Measurements from ENCODE around the gene GALNT18. TPM values are rescaled to one million over a fixed set of nuclear protein-coding genes. Genes with fewer than 3 reads are reported as not detected.

Gene GALNT18
- total RNA-seq, 3 donors from 2014 or later (not counting 1 experiment from before 2014, with no cell fraction given) = 0.18 to 0.42 (median 0.38) TPM

DNA sequence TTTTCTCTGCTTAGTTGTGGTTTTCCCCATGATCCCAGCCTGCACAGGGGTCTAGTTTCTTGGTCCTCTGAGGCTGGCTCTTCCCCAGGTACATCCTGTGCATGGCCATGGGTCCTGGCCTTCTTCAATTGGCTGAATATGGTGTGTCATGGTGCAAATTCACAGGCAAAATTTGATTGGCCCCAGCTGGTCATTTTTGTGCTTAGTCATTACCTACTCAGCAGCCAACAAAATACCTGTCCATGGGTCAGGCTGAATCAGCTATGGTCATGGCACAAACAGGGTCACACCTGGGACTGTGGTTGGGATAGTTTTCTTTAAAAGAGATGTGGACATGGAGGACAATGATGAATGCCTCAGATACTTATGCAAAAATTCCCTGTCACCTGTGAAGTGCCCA, 354.5 kb downstream of the GALNT18 start:
- H3K9me3 ChIP-seq (ENCODE audit: control insufficient read depth, insufficient read depth, low read length) = no peaks in the 10 kb centered on the region
- no peaks in the 10 kb centered on the region for H3K4me1 ChIP-seq (ENCODE audit: control insufficient read depth, insufficient read depth, low read length)
- no peak overlapping the region for H3K4me3 Mint-ChIP-seq
- H3K36me3 ChIP-seq (ENCODE audit: control insufficient read depth, insufficient read depth, low read length) = no peaks in the 10 kb centered on the region
- no peak for ATAC-seq
- H3K4me1 Mint-ChIP-seq = no peaks in the 10 kb centered on the region
- H3K36me3 Mint-ChIP-seq = no peaks in the 10 kb centered on the region
- H3K27me3 Mint-ChIP-seq (ENCODE audit: low read depth in 2 of 2) = peaks cover 0 to 6% of the 10 kb centered on the region in 2 donors
- H3K27ac ChIP-seq (ENCODE audit: low read length) = no peak overlapping the region
- no peaks in the 10 kb centered on the region for H3K9me3 Mint-ChIP-seq
- intact Hi-C loops (cut with micrococcal nuclease) = loop anchor here (10.0 kb wide), 1 partner anchor 233 kb away; no protein-coding TSS in a partner anchor
- no peak for DNase-seq
- H3K27me3 ChIP-seq (ENCODE audit: control insufficient read depth, insufficient read depth, low read length) = no peaks in the 10 kb centered on the region
- H3K4me3 ChIP-seq (ENCODE audit: low read length) = no peak overlapping the region
- no peak overlapping the region for H3K27ac Mint-ChIP-seq
- TF ChIP-seq, protein P1, sequence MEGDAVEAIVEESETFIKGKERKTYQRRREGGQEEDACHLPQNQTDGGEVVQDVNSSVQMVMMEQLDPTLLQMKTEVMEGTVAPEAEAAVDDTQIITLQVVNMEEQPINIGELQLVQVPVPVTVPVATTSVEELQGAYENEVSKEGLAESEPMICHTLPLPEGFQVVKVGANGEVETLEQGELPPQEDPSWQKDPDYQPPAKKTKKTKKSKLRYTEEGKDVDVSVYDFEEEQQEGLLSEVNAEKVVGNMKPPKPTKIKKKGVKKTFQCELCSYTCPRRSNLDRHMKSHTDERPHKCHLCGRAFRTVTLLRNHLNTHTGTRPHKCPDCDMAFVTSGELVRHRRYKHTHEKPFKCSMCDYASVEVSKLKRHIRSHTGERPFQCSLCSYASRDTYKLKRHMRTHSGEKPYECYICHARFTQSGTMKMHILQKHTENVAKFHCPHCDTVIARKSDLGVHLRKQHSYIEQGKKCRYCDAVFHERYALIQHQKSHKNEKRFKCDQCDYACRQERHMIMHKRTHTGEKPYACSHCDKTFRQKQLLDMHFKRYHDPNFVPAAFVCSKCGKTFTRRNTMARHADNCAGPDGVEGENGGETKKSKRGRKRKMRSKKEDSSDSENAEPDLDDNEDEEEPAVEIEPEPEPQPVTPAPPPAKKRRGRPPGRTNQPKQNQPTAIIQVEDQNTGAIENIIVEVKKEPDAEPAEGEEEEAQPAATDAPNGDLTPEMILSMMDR (IDR thresholded peaks at IDR 0.05) = no peak

DNA sequence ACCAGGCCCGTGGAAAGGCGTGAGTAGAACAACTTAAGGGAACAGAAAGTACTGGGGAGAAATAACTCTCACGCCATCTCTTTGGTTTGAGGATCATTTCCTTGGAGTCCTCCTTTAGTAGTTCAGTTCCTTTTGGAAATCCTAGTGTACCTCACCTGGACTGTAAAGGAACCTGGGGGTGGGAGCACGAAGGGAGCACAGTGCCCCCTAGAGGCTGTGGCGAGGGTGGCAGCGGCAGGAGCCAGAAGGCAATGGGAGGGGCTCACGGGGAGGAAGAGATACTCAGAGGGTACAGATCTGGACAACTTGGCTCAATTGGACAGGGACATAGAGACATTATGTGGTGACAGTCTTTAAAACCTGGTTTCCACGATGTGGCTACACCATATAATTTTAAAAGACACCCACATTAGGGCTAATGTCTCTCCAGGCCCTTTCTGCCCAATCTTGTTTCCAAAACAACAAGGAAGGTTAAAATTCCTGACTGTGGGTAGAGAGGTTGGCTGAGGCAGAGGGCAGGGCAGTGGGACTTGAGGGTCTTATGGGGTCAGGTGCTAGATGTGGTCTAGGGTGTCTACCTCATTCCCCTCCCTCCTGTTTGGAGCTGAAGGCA, 355.7 kb downstream of the GALNT18 start:
- 36% methylated on average over 8 of the region's 8 CpGs for WGBS (ENCODE audit: insufficient coverage)
- no peaks in the 10 kb centered on the region for H3K27me3 ChIP-seq (ENCODE audit: control insufficient read depth, insufficient read depth, low read length)
- no peaks in the 10 kb centered on the region for H3K9me3 ChIP-seq (ENCODE audit: control insufficient read depth, insufficient read depth, low read length)
- H3K36me3 ChIP-seq (ENCODE audit: control insufficient read depth, insufficient read depth, low read length) = no peaks in the 10 kb centered on the region
- H3K27ac ChIP-seq (ENCODE audit: low read length) = no peak overlapping the region
- DNase-seq = peak; percentile 26 to 70
- Mint-ChIP-seq H3K9me3 (no peaks in the 10 kb centered on the region), H3K36me3 (no peaks in the 10 kb centered on the region), H3K4me3 (no peak overlapping the region), H3K4me1 (no peaks in the 10 kb centered on the region), H3K27ac (no peak overlapping the region), H3K27me3 (ENCODE audit: low read depth in 2 of 2) (peaks cover 6 to 8% of the 10 kb centered on the region in 2 donors)
- intact Hi-C loops (cut with micrococcal nuclease) = loop anchor here (10.0 kb wide), 1 partner anchor 231 kb away; no protein-coding TSS in a partner anchor
- TF ChIP-seq, protein P1 (IDR thresholded peaks at IDR 0.05) = peak; percentile 45
- no peaks in the 10 kb centered on the region for H3K4me1 ChIP-seq (ENCODE audit: control insufficient read depth, insufficient read depth, low read length)
- H3K4me3 ChIP-seq (ENCODE audit: low read length) = no peak overlapping the region
- ATAC-seq = peak in 1 of 3 donors; percentile 70

DNA sequence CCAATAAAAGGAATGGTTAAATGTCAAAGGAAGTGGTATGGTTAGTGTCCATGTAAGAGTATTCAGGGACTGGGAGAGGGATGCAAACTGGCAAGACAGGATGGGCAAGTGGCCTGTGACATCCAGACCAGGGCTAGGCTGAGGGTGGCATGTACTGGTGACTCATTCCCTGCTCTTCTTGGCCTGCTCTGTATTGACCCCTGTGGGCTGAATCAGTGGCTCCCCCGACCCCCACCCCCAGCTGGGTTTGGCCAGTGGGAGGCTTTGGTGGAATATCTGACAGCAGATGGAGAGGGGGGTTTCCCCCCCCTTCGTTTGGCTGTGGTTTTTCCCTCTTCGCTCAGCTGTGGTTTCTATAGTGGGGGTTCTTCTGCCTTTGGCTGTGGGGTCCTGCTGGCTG, 356.5 kb downstream of the GALNT18 start:
- Mint-ChIP-seq H3K27me3 (ENCODE audit: low read depth in 2 of 2) (peaks cover 6 to 11% of the 10 kb centered on the region in 2 donors), H3K4me1 (no peaks in the 10 kb centered on the region), H3K9me3 (no peaks in the 10 kb centered on the region), H3K4me3 (no peak overlapping the region), H3K36me3 (no peaks in the 10 kb centered on the region), H3K27ac (no peak overlapping the region)
- DNase-seq (no peak), ATAC-seq (no peak)
- Histone ChIP-seq H3K27ac (ENCODE audit: low read length) (no peak overlapping the region), H3K4me3 (ENCODE audit: low read length) (no peak overlapping the region), H3K36me3 (ENCODE audit: control insufficient read depth, insufficient read depth, low read length) (no peaks in the 10 kb centered on the region), H3K9me3 (ENCODE audit: control insufficient read depth, insufficient read depth, low read length) (no peaks in the 10 kb centered on the region), H3K27me3 (ENCODE audit: control insufficient read depth, insufficient read depth, low read length) (no peaks in the 10 kb centered on the region), H3K4me1 (ENCODE audit: control insufficient read depth, insufficient read depth, low read length) (no peaks in the 10 kb centered on the region)
- 20% methylated on average over 2 of the region's 3 CpGs for WGBS (ENCODE audit: insufficient coverage)
- intact Hi-C loops (cut with micrococcal nuclease) = loop anchor here (10.0 kb wide), 1 partner anchor 231 kb away; no protein-coding TSS in a partner anchor
- TF ChIP-seq, protein P1 (IDR thresholded peaks at IDR 0.05) = no peak

Measured in natural killer cell (primary cell).